Activated CD8-positive, alpha-beta T cell treated with anti-CD3 and anti-CD28 coated beads for 36 hours (primary cell): ENCODE measurements around the gene L3MBTL2. TPM values are rescaled to one million over a fixed set of nuclear protein-coding genes. Genes with fewer than 3 reads are reported as not detected.

Experiments used
- ATAC-seq: fragments of 200-7000 bp; cut with Tn5 transposase; one replicate; pipeline ENCODE4 v1.10.0; 2021; ENCODE audit warnings: mild to moderate bottlenecking, moderate library complexity
- CTCF ChIA-PET: fragments of 350-600 bp; sonication (Branson Sonifier 250); formaldehyde crosslinking; loops from one replicate; lab custom pipeline; 2021; ENCODE audit warnings: antibody characterized with exemption; lab: Charles Lee
- POLR2A ChIA-PET: fragments of 350-600 bp; sonication (Branson Sonifier 250); formaldehyde crosslinking; loops from one replicate; lab custom pipeline; 2021; ENCODE audit warnings: antibody characterized with exemption; lab: Charles Lee
- DNase-seq: peaks from one replicate; pipeline ENCODE4 v3.0.0-alpha.2; 2020
- H3K27ac Mint-ChIP-seq: one replicate; pipeline ENCODE4 v1.8.0; 2021; ENCODE audit warnings: mild to moderate bottlenecking, mixed read lengths
- H3K27me3 Mint-ChIP-seq: one replicate; pipeline ENCODE4 v1.8.0; 2021; ENCODE audit warnings: mixed read lengths
- H3K36me3 Mint-ChIP-seq: one replicate; pipeline ENCODE4 v1.8.0; 2021; ENCODE audit warnings: low read depth, mixed read lengths
- H3K4me1 Mint-ChIP-seq: one replicate; pipeline ENCODE4 v1.8.0; 2021; ENCODE audit warnings: low read depth, mixed read lengths
- H3K4me3 Mint-ChIP-seq: one replicate; pipeline ENCODE4 v1.8.0; 2021; ENCODE audit warnings: mild to moderate bottlenecking, moderate library complexity, mixed read lengths
- H3K9me3 Mint-ChIP-seq: one replicate; pipeline ENCODE4 v1.8.0; 2021; ENCODE audit warnings: mixed read lengths
- CTCF ChIP-seq: fragments of 200-600 bp; IDR thresholded peaks from one replicate; pipeline ENCODE4 v1.8.0; 2022; ENCODE audit warnings: antibody characterized with exemption, mild to moderate bottlenecking
- intact Hi-C: fragments of 100-400 bp; cut with micrococcal nuclease; formaldehyde crosslinking; loops from one replicate; pipeline ENCODE4 v1.10.0; 2022
- total RNA-seq, 2 experiments: library from RNA; stranded (reverse); gene quantifications; one replicate each; pipeline ENCODE4 v1.2.3, GENCODE V29; 2021

The L3MBTL2 gene
- total RNA-seq, 2 experiments from 2014 or later = 25.6 to 28.3 TPM

GRCh38 chr22:41262250-41262765, 57.2 kb downstream of the L3MBTL2 start:
- POLR2A ChIA-PET = interaction anchor here (1.1 to 1.5 kb wide), 3 partner anchors 9 to 18 kb away, joined by 3 to 5 read pairs (median 4); no protein-coding TSS in a partner anchor
- CTCF ChIA-PET = interaction anchor here (1.2 to 1.3 kb wide), 3 partner anchors 25 to 39 kb away, joined by 3 to 8 read pairs (median 3); partner anchors contain the start of gene ZC3H7B
- Mint-ChIP-seq H3K4me3 (no peak overlapping the region), H3K27ac (no peak overlapping the region), H3K9me3 (no peaks in the 10 kb centered on the region), H3K27me3 (no peaks in the 10 kb centered on the region), H3K36me3 (peaks cover 49% of the 10 kb centered on the region), H3K4me1 (peaks cover 6% of the 10 kb centered on the region)
- no peak for DNase-seq
- ATAC-seq = no peak
- intact Hi-C loops = no loop called here
- TF ChIP-seq CTCF = no peak

- peaks cover 6% of the 10 kb centered on the region for H3K4me1 Mint-ChIP-seq
- intact Hi-C loops = no loop called here
- H3K9me3 Mint-ChIP-seq = no peaks in the 10 kb centered on the region
- peaks cover 47% of the 10 kb centered on the region for H3K36me3 Mint-ChIP-seq
- POLR2A ChIA-PET = interaction anchor here (1.0 to 1.3 kb wide), 4 partner anchors 10 to 17 kb away, joined by 3 to 4 read pairs (median 3); no protein-coding TSS in a partner anchor
- no peak for ATAC-seq
- no peak overlapping the region for H3K27ac Mint-ChIP-seq
- no peak for TF ChIP-seq CTCF
- no peak for DNase-seq
- H3K27me3 Mint-ChIP-seq = no peaks in the 10 kb centered on the region
- CTCF ChIA-PET = no interaction called here
- no peak overlapping the region for H3K4me3 Mint-ChIP-seq
Observed at GRCh38 chr22:41263704-41264103, 58.6 kb downstream of the L3MBTL2 start.

- DNase-seq (no peak), ATAC-seq (no peak)
- no peak overlapping the region for H3K4me3 Mint-ChIP-seq
- H3K9me3 Mint-ChIP-seq = no peaks in the 10 kb centered on the region
- no peak for TF ChIP-seq CTCF
- peaks cover 44% of the 10 kb centered on the region for H3K36me3 Mint-ChIP-seq
- no peak overlapping the region for H3K27ac Mint-ChIP-seq
- peaks cover 6% of the 10 kb centered on the region for H3K4me1 Mint-ChIP-seq
- CTCF ChIA-PET = interaction anchor here (0.9 kb wide), 1 partner anchor 12 kb away, joined by 3 read pairs; no protein-coding TSS in a partner anchor
- intact Hi-C loops = no loop called here
- H3K27me3 Mint-ChIP-seq = no peaks in the 10 kb centered on the region
- POLR2A ChIA-PET = interaction anchor here (1.0 to 1.3 kb wide), 2 partner anchors 15 to 22 kb away, joined by 3 read pairs; partner anchors contain the start of gene RANGAP1
Observed at GRCh38 chr22:41264408-41264941, 59.4 kb downstream of the L3MBTL2 start.

GRCh38 chr22:41267958-41268357, 62.8 kb downstream of the L3MBTL2 start:
- H3K4me1 Mint-ChIP-seq = peaks cover 6% of the 10 kb centered on the region
- CTCF ChIA-PET = no interaction called here
- POLR2A ChIA-PET = interaction anchor here (1.6 kb wide), 1 partner anchor 29 kb away, joined by 4 read pairs; no protein-coding TSS in a partner anchor
- intact Hi-C loops = no loop called here
- peaks cover 45% of the 10 kb centered on the region for H3K36me3 Mint-ChIP-seq
- H3K27me3 Mint-ChIP-seq = no peaks in the 10 kb centered on the region
- ATAC-seq (no peak), DNase-seq (no peak)
- no peak overlapping the region for H3K4me3 Mint-ChIP-seq
- H3K9me3 Mint-ChIP-seq = no peaks in the 10 kb centered on the region
- no peak for TF ChIP-seq CTCF
- H3K27ac Mint-ChIP-seq = no peak overlapping the region

GRCh38 chr22:41271787-41272186, 66.7 kb downstream of the L3MBTL2 start:
- H3K9me3 Mint-ChIP-seq = no peaks in the 10 kb centered on the region
- H3K36me3 Mint-ChIP-seq = peaks cover 47% of the 10 kb centered on the region
- DNase-seq (no peak), ATAC-seq (no peak)
- TF ChIP-seq CTCF = no peak
- H3K27me3 Mint-ChIP-seq = no peaks in the 10 kb centered on the region
- H3K4me3 Mint-ChIP-seq = no peak overlapping the region
- ChIA-PET CTCF (no interaction called here), POLR2A (interaction anchor here (1.1 to 2.0 kb wide), 5 partner anchors 12 to 350 kb away, joined by 3 to 7 read pairs (median 4); partner anchors contain the start of gene RANGAP1)
- H3K27ac Mint-ChIP-seq = no peak overlapping the region
- no peaks in the 10 kb centered on the region for H3K4me1 Mint-ChIP-seq
- intact Hi-C loops = no loop called here
